A204.1 (cell line): ENCODE data around the gene KIF23.

Experiments used
- FAIRE-seq: peaks from 2 replicates; lab custom pipeline; 2012; peaks lifted over from hg19 to GRCh38; lab: Jason Lieb, UNC

The KIF23 gene

DNA sequence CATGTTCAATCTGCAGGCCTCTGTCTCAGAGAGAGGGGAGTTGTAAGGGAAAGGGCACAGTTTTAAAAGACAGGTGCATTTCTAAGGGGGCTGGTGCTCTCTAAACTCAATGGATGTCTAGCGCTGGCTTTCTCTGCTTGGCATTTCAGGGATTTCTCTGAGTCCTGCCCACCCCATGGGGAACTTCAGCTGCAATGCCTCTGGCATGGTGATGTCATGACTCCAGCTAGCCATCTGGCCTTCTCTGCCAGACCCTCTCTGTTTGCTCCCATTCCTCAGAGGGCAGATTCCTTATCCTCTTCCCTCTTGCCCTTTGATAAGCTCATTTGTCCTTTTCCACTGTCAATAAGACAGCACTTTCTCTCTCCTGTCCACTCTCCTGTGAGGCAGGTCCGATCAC lies 79.3 kb downstream of the KIF23 start:
- FAIRE-seq, result no peak

DNA sequence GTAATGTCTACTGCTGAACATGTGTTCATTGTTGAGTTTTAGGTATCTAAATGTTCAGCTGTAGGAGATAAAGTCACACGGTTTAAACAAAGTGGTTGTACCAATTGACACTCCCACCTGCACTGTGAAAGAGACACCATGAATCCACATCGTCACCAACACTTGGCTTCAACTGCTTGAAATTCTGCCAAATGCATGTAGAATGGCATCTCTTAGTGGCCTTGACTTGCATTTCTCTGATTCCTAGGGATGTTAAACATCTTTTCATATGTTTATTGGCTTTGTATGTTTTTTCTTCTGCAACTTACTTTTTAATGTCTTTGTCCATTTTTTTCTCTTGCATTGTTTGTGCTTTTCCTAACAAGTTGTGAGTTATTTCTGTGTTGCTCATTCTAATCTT lies 81.9 kb downstream of the KIF23 start:
- no peak for FAIRE-seq

DNA sequence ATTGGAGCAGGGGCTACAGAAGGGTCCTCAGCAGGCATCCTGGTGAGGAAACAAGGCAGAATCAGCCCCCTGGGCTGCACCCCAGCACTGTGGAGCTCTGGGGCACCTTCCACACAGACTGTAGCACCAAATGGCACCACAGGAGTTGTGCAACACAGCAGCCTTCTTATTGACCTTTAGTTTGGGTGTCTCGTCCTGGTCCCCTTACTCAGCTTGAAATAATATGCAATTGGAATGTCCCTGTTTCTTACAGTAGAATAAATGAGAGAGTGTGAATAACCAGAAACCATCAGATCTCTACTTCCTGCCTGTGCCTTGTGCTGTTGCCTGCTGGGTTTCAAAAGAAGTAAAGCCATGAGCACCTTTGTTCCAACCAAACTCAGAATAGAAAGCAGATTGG lies 82.9 kb downstream of the KIF23 start:
- FAIRE-seq, result no peak

DNA sequence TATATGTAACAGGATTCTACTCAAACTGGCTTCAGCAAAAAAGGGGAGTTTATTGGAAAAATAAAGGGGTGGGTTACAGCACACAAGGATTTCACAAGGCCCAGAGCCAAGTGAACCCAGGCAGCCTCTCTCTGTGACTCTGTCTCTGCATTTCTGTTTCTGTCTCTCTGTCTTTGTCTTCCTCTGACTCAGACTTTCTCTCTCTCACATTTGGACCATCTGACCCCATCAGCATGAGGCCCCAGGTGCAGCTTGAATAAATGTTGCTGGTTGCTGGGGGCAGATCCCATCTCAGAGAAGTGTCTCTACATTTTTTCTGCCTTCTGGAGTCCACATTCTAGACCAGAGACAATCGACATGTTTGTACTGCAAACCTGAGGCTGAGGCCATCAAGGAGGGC lies 83.5 kb downstream of the KIF23 start:
- no peak for FAIRE-seq
